ENCODE measurements around the gene KLHDC10. TPM values are rescaled to one million over a fixed set of nuclear protein-coding genes. Genes with fewer than 3 reads are reported as not detected.

KLHDC10 gene, protein sequence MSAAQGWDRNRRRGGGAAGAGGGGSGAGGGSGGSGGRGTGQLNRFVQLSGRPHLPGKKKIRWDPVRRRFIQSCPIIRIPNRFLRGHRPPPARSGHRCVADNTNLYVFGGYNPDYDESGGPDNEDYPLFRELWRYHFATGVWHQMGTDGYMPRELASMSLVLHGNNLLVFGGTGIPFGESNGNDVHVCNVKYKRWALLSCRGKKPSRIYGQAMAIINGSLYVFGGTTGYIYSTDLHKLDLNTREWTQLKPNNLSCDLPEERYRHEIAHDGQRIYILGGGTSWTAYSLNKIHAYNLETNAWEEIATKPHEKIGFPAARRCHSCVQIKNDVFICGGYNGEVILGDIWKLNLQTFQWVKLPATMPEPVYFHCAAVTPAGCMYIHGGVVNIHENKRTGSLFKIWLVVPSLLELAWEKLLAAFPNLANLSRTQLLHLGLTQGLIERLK
- total RNA-seq, result 10 to 100 TPM; 19.1 to 23.6 (median 19.9) TPM

DNA sequence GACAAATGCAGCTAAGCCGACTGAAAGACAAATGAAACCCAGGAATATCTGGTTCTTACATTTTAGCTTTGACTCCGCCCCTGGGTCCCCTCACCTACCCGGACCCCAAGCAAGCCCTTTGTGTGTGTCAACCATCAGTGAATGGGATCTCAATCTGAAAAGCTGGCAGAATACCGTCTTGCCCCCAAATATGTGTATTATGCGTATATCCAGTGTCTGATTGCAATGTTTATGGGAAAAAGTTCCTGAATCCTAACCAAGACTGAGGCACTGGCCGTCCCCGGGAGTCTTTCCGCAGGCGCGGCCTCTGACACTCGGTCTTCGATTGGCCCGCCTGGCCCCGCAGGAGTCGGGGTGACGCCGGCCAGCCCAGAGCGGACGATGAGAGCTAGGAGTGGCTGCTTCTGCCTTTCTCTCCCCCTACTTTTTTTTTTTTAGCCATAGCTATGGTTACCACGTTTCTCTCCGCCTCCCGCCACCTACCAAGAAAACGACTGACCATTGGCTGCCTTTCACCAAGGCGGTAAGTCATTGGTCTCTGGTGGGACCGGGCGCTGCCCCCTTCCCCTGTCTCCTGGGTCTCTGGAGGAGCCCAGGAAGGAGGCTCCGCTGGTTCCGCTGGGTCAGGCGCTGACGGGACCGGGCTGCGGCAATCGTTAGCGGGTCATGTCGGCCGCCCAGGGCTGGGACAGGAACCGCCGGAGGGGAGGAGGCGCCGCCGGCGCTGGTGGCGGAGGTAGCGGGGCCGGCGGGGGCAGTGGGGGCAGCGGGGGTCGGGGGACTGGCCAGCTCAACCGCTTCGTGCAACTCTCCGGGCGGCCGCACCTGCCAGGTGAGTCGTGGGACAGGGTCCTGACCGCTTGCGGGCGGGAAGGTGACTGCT is at the start of gene KLHDC10:
TSS of gene KLHDC10 (plus strand) at position 557 of the 883 bp plus-strand sequence. CDS start at position 667, 110 bp downstream.
- Histone ChIP-seq H3K27ac (replicated peaks in 1 of 4) (peak within 1 kb of the TSS; percentile 85 to 91 (median 89)), H3K9me3 (no peaks in the 10 kb centered on the region), H3K27me3 (no peaks in the 10 kb centered on the region), H3K36me3 (no peaks in the 10 kb centered on the region), H3K4me3 (peak within 1 kb of the TSS; percentile 76 to 99 (median 98)), H3K4me1 (peaks cover 20 to 48% (median 42%) of the 10 kb centered on the region in 4 donors)
- peak; percentile 99 for DNase-seq (ENCODE audit: extremely low spot score)
- intact Hi-C loops (cut with DNase I), result loop anchor here (5.0 to 10.0 kb wide), 3 partner anchors 372 to 655 kb away; partner anchors contain the start of genes CEP41 and COPG2
- under 1% methylated on average over 41 of the region's 57 CpGs for WGBS
- TF ChIP-seq, protein P1, sequence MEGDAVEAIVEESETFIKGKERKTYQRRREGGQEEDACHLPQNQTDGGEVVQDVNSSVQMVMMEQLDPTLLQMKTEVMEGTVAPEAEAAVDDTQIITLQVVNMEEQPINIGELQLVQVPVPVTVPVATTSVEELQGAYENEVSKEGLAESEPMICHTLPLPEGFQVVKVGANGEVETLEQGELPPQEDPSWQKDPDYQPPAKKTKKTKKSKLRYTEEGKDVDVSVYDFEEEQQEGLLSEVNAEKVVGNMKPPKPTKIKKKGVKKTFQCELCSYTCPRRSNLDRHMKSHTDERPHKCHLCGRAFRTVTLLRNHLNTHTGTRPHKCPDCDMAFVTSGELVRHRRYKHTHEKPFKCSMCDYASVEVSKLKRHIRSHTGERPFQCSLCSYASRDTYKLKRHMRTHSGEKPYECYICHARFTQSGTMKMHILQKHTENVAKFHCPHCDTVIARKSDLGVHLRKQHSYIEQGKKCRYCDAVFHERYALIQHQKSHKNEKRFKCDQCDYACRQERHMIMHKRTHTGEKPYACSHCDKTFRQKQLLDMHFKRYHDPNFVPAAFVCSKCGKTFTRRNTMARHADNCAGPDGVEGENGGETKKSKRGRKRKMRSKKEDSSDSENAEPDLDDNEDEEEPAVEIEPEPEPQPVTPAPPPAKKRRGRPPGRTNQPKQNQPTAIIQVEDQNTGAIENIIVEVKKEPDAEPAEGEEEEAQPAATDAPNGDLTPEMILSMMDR (IDR thresholded peaks at IDR 0.05), result peak in 1 of 3 experiments; percentile 38
- TF ChIP-seq POLR2AphosphoS5 (IDR thresholded peaks at IDR 0.05), result peak; percentile 78 to 88
- TF ChIP-seq POLR2A (IDR thresholded peaks at IDR 0.05; ENCODE audit: low read depth), result no peak

DNA sequence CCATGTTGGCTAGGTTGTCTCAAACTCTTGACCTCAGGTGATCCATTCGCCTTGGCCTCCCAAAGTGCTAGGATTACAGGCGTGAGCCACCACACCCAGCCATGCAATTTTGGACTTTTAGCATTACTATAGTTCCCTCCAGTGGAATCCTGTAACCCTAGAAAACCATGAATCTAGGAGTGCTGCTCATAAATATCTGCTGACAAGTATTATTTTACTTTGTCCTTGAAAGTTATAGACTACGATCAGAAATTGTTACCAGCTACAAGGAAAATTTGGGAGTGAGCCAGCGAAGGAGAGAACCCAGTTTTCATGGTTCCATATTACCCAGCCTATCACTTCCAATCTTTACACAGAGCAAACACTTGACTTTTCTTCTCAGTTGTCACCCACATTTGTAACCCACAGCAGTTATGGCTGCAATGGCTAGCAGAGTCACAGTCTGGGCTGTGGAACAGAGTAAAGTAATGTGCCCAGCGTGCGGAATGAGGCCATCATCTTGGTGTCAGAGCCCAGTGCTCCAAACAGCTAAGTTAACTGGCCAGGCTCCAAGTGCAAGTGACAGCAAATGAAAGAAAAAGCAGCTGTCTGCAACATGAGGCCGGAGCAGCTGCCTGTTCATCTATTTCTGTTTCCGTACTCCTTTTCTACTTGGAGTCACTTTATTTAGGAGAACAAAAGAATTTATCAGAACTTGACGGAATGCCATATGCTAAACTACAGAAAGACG is 49.1 kb upstream of the KLHDC10 start:
- H3K27me3 ChIP-seq, result no peaks in the 10 kb centered on the region
- H3K4me1 ChIP-seq, result no peaks in the 10 kb centered on the region
- no peak for DNase-seq (ENCODE audit: extremely low spot score)
- peaks cover 63 to 96% (median 94%) of the 10 kb centered on the region in 4 donors for H3K36me3 ChIP-seq
- TF ChIP-seq POLR2AphosphoS5 (IDR thresholded peaks at IDR 0.05), result no peak
- TF ChIP-seq, protein P1 (IDR thresholded peaks at IDR 0.05), result no peak
- TF ChIP-seq EP300 (IDR thresholded peaks at IDR 0.05), result no peak
- TF ChIP-seq POLR2A (IDR thresholded peaks at IDR 0.05; ENCODE audit: low read depth), result no peak
- intact Hi-C loops (cut with DNase I), result no loop called here
- no peak overlapping the region for H3K4me3 ChIP-seq
- 95% methylated on average over 10 of the region's 10 CpGs for WGBS
- H3K27ac ChIP-seq (replicated peaks in 1 of 4), result no peak overlapping the region
- no peaks in the 10 kb centered on the region for H3K9me3 ChIP-seq

DNA sequence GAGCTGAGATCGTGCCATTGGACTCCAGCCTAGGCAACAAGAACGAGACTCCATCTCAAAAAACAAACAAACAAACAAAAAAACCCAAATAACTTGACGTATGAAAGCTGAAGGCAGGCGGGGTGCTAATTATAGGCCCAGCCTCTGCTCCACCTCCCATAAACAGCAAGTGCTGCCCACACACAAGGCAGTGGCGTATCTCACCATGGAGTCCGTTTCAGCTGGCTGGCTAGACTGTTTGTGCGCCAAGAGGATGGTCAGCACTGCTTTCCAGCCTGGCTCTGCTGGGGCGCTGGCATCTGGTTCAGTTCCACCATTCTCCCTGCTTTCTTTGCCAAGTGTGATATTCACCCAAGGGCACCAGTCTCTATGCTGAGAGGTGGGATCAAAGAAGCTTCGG is 48.2 kb upstream of the KLHDC10 start:
- intact Hi-C loops (cut with DNase I), result no loop called here
- WGBS, result 83% methylated on average over 6 of the region's 9 CpGs
- no peak for TF ChIP-seq POLR2A (IDR thresholded peaks at IDR 0.05; ENCODE audit: low read depth)
- TF ChIP-seq, protein P1 (IDR thresholded peaks at IDR 0.05), result no peak
- TF ChIP-seq EP300 (IDR thresholded peaks at IDR 0.05), result no peak
- no peak for TF ChIP-seq POLR2AphosphoS5 (IDR thresholded peaks at IDR 0.05)
- no peak overlapping the region for H3K4me3 ChIP-seq
- H3K36me3 ChIP-seq, result peaks cover 67 to 100% (median 96%) of the 10 kb centered on the region in 4 donors
- no peaks in the 10 kb centered on the region for H3K9me3 ChIP-seq
- H3K4me1 ChIP-seq, result no peaks in the 10 kb centered on the region
- no peaks in the 10 kb centered on the region for H3K27me3 ChIP-seq
- no peak for DNase-seq (ENCODE audit: extremely low spot score)
- H3K27ac ChIP-seq (replicated peaks in 1 of 4), result no peak overlapping the region

DNA sequence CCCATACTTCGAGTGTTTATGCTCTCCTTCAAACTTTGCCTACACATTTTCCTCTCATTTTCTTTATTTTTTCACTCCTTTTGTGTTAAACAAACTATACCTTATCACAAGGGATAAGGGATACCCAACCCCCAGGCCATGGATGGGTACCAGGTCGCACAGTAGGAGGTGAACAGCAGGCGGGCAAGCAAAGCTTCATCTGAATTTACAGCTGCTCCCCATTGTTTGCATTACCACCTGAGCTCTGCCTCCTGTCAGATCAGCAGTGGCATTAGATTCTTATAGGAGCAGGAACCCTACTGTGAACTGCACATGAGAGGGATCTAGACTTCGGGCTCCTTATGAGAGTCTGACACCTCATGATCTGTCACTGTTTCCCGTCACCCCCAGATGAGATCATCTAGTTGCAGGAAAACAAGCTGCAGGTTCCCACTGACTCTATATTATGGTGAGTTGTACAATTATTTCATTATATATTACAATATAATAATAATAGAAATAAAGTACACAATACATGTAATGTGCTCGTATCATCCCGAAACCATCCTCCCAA is 47.6 kb upstream of the KLHDC10 start:
- intact Hi-C loops (cut with DNase I), result no loop called here

More for the DNA sequence above, 47.6 kb upstream of the KLHDC10 start:
- Histone ChIP-seq H3K4me1 (no peaks in the 10 kb centered on the region), H3K36me3 (peaks cover 72 to 100% (median 97%) of the 10 kb centered on the region in 4 donors), H3K27ac (replicated peaks in 1 of 4) (no peak overlapping the region), H3K4me3 (no peak overlapping the region), H3K27me3 (no peaks in the 10 kb centered on the region), H3K9me3 (no peaks in the 10 kb centered on the region)
- no peak for DNase-seq (ENCODE audit: extremely low spot score)
- 96% methylated on average over 7 of the region's 7 CpGs for WGBS
- TF ChIP-seq POLR2A (IDR thresholded peaks at IDR 0.05; ENCODE audit: low read depth) (no peak), POLR2AphosphoS5 (IDR thresholded peaks at IDR 0.05) (no peak), EP300 (IDR thresholded peaks at IDR 0.05) (no peak)
- TF ChIP-seq, protein P1 (IDR thresholded peaks at IDR 0.05), result no peak
